GM19193 (cell line): ENCODE results near the gene UXS1.

Source experiments
- POLR2A ChIP-seq: IDR thresholded peaks from 4 replicates; pipeline ENCODE4 v1.6.1; 2011; ENCODE audit not compliant: insufficient read depth, insufficient read length; ENCODE audit errors: extremely low read depth

The UXS1 gene

DNA sequence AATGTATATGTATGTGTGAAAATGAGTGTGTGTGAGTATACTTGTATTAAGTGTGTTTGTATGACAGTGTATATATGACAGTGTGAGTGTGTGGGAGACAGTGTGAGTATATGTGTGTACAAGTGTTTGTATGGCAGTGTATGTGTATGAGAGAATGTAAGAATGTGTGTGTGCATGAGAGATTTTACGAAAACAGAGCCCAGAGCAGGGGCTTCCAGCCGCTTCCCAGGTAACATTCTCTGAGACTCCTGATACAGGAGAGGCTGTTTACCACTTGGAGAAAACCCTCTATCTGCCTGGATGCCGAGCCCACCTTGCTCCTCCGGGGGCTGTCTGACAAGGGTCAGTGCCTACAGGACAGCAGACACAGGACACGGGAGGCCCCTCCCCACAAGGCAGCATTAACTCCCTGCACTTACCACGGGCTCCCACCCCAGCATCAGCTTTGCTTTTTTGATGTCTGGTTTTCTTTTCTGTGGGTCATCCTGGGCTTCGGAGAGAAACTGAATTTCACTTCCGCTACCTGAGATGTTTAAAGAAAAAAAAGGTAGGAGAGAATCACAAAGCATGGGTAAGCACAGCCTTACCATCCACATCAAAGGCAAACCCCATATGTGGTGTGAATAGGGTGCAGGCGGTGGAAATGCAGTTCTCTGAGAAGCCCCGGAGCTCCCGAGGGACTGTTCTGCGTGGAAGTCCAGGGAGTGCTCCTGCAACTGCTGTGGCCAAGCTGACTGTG, 97.6 kb downstream of the UXS1 start:
- TF ChIP-seq POLR2A: no peak

- no peak for TF ChIP-seq POLR2A
These were observed 98.4 kb downstream of the UXS1 start for GRCh38 chr2:106095478-106096298.

DNA sequence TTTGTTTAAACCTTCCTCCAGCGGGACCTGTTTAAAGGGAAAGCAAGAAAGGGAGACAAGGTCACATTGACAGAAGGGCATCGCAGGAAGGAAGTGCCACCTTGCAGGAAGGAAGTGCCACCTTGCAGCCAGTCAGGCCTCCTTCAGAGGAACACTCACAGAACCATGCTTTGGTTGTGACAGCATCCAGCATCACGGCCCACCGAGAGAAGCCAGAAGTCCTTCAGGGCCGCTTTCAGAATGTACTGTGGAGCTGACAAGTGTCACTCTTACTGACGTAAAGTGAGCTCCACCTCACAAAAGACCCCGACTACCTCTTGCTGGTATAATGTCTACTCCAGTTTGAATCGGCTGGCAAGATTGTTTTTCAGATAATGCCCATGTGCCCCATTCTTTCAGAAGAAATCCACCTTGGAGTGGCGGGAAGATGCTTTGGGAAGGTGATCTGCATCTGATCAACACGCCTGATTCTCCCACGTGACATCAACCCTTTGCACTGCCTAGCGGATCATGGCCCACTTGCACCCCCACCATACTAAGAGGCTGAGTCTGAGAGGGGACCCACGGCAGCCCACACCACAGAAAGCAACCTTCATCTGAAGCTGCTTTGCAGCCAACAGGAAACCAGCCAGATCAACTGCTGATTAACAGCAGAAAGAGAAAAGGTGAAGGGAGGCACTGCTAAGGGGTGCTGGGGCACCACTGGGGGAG, 99.8 kb downstream of the UXS1 start:
- TF ChIP-seq POLR2A: no peak

GRCh38 chr2:106090916-106091618, 103.0 kb downstream of the UXS1 start:
- TF ChIP-seq POLR2A: no peak

GRCh38 chr2:106089611-106090010, 104.5 kb downstream of the UXS1 start:
- no peak for TF ChIP-seq POLR2A

GRCh38 chr2:106085181-106085940, 108.7 kb downstream of the UXS1 start:
- no peak for TF ChIP-seq POLR2A

GRCh38 chr2:106080959-106081358, 113.1 kb downstream of the UXS1 start:
- no peak for TF ChIP-seq POLR2A

DNA sequence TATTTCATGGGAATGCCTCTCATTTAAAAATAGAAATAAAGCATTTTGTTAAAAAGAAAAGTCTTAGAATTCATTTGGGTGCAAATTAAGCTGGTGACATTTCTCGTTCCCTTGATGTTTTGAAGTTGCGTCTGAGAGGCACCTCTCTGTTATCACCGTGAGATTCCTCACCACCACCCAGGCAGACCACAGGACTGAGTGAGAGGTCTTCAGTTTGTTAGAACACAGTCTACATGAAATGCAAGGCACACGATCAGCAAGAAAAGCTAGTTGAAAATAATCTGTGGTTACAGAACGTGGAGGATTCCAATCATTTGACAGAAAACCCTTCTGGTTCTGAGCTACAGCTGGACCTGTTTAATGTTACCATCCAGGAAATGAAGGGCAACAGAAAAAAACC, 116.0 kb downstream of the UXS1 start:
- no peak for TF ChIP-seq POLR2A

DNA sequence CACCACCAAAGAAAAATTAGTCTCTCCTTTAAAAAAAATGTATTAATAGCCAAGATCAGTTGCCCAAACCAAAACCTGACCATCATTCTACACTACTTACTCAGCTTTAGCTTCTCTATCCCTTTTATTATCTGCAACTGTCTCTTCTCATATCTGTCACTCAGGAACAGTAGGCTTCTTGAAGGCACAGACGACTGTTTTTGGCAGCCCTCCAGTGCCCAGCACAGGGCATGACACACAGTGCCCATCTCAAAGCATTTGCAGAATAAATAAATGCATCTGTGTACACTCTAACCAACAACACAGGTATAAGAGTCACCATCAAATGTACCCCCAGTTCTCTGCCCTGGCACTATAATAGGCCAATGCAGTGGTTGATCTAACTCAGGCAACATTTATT, 117.2 kb downstream of the UXS1 start:
- no peak for TF ChIP-seq POLR2A

DNA sequence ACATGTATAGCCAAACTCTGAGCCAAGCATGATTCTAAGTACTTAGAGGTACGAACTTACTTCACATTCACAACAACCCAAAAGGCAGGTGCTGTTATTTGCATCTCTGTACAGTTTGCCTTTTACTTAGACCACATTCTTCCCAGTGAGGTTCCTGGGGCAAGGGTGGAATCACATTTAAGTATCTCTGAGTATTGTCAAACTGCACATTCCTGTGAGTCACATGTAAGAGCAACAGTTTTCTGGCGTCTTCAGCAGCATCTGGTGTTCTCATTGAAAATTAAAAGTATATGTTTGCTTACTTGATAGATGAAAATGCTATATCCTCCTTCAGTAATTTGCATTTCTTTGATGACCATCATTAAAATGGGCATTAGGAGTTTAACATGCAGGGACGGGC, 119.1 kb downstream of the UXS1 start:
- no peak for TF ChIP-seq POLR2A

DNA sequence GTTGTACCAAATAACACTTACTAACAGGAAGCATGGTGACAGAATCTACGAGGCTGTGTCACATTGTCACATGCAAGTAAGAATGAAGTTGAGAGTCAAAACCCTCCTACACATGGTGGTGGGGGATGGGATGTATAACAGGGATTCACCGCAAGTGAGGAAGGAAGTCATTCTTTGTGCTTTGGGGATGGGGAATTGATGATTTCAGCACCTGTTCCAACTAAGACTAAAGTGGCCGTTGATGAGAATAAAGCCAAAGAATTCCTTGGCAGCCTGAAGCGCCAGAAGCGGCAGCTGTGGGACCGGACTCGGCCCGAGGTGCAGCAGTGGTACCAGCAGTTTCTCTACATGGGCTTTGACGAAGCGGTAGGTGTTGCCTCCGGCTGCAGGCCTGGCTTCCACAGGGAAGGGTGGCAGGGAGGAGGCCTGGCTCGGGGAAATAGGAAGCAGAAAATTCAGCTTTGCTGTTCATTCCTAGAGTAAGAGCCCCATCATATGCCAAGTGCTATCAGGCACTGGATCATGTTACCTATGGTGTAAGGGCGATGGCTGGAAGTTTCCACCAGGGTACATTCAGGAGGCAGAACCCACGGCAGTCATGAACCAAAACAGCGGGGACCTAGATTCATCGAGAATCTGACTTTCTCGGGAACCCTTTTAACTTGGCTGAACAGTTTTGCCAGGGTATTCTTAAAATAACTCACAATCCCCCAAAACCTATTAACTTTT, 120.3 kb downstream of the UXS1 start:
- no peak for TF ChIP-seq POLR2A

- TF ChIP-seq POLR2A: no peak
These were observed 123.9 kb downstream of the UXS1 start for GRCh38 chr2:106070181-106070580.

GRCh38 chr2:106068451-106068850, 125.7 kb downstream of the UXS1 start:
- TF ChIP-seq POLR2A: no peak

- TF ChIP-seq POLR2A: no peak
These were observed 127.9 kb downstream of the UXS1 start for GRCh38 chr2:106065983-106066820.
